GM19463 (cell line): ENCODE data around the gene ADGRF4.

Experiments used
- ATAC-seq: cut with Tn5 transposase; IDR thresholded peaks from one replicate; pipeline ENCODE4 v1.9.1; 2021; ENCODE audit warnings: mild to moderate bottlenecking, moderate library complexity; ENCODE audit not compliant: unreplicated experiment

Gene ADGRF4

DNA sequence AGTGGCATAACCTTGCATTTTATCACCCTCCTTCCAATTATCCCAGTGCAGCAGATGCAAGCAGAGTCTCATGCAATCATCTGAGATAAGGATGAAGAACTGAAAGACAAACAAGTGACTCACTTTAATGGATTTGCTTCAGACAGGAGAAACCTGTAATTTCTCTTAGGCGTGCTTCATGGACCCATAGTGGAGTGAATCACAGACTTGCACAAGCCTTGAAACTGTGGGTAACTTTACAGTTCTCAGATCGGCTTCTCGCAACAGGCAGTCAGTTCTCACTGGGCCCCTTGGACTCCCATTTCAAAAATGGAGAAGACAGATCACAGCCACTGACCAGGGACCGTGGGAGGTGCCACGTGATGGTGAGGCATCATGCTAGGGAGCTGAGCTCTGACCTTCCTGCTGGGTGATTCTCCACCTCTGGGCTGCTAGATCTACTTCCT lies at the start of gene ADGRF4:
ADGRF4 (plus strand) TSS at position 239 of the 446 bp plus-strand sequence. CDS start 8,666 bp downstream, outside the sequence.
- no peak for ATAC-seq

DNA sequence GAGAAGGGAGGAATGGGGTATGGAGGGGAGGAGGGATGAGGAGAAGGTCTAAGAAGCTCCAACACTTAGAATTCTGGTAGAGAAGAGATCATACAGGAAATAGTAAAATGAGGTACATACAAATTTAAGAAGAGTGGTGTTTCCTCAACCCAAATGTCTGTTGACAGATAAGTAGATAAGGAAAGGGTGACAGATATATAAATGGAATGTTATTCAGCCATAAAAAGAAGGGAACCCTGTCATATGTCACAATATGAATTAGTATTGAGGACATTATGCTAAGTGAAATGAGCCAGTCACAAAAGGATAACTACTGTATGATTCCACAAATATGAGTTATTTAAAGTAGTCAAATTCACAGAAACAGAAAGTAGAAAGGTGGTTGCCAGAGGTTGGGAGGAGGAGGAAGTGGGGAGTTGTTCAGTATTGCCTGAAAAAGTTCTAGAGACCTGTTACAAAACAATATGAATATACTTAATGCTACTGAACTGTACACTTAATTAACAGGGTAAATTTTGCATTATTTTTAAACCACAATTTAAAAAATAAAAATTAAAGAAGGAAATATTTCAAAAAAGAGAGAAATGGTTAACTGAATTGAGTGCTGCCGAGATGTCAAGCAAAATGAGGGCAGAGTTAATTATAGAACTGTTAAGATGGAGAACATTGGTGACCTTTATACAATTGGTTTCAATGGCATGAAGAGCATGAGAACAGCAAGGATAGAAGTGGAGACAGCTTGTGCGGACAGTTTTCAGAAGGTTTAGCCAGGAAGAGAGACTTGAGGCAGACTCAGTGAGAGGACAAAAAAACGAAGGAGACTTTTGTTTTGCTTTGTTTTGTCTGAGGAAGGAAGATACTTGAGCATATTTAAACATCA lies 47.6 kb upstream of the ADGRF4 start:
- no peak for ATAC-seq

DNA sequence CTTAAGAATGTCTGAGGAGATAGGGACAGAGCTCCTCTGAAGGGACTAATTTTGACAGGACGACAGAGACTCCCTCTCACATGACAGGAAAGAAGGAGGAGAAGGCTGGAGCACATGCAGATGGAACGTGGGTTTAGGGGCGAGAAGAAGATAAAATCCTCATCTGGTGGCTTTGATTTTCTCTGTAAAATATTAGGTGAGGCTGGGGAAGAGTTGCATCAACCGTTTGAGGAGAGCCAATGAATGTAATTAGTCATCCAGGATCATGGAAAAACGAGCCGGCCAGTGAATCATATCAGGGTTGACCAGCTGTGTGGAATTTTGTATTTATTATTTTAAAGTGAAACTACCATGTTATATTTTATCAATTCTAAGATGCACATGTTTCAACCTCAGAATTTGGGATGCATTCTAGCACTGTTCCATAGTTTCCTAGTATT lies 46.9 kb upstream of the ADGRF4 start:
- no peak for ATAC-seq

DNA sequence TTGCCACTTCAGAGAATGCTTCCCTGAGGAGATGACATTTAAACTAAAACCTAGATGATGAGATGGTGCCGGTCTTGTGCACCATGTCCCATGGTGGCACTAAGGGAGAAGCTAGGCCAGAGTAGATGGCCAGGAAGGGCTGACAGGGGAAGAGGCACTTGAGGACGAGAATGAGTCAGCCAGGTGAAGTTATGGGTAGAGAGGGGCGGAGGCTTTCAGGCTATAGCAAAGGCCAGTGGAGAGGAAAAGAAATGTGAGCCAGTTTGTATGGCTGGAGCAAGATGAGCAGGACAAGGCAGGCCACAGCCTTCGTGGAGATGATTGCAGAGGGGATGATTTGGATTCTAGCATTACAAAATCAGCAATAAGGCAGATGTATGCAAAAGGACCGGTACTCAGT lies 44.7 kb upstream of the ADGRF4 start:
- ATAC-seq: no peak

GRCh38 chr6:47654255-47654654 lies 44.1 kb upstream of the ADGRF4 start:
- no peak for ATAC-seq

GRCh38 chr6:47655719-47656595 lies 42.4 kb upstream of the ADGRF4 start:
- ATAC-seq: no peak

DNA sequence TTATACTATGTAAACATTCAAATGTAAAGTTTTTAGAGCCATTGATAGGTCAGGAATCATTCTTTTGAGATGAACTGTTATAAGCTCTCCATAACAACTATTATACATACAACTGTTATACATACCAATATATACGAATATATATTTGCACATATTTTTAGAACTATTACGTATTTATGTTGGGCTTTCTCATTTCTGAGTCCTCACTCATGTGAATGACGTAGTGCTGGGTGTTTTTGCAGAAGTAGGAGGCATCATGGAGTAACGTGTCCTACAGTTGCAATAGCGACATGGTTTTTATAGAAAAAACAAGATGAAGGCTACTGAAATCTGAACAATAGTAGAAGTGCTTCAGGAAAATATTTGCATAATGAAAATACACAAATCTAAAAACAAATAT lies 36.4 kb upstream of the ADGRF4 start:
- ATAC-seq: no peak

- ATAC-seq: no peak
These were observed 34.7 kb upstream of the ADGRF4 start for GRCh38 chr6:47663462-47664216.

DNA sequence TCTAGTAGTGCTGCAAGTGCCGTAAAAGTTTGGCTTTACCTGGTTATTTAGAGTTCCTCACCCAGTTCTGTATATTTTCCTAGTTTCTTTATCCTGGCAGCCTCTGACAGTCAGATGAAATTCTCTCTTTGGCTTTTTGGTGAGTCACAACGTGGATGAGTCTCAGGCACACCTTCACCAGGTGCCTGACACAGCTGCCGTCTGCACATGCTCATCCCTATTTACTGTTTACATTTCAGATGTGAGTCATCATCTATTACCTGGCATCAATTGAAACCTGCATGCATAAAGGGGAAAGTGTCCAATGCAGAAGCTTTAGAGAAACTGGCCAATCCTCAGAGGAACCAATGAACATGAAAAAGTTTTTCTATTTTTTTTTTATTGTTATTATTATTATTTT lies 33.3 kb upstream of the ADGRF4 start:
- no peak for ATAC-seq

GRCh38 chr6:47669684-47670513 lies 28.5 kb upstream of the ADGRF4 start:
- no peak for ATAC-seq

GRCh38 chr6:47670851-47671250 lies 27.5 kb upstream of the ADGRF4 start:
- ATAC-seq: no peak

GRCh38 chr6:47671777-47672176 lies 26.6 kb upstream of the ADGRF4 start:
- no peak for ATAC-seq

DNA sequence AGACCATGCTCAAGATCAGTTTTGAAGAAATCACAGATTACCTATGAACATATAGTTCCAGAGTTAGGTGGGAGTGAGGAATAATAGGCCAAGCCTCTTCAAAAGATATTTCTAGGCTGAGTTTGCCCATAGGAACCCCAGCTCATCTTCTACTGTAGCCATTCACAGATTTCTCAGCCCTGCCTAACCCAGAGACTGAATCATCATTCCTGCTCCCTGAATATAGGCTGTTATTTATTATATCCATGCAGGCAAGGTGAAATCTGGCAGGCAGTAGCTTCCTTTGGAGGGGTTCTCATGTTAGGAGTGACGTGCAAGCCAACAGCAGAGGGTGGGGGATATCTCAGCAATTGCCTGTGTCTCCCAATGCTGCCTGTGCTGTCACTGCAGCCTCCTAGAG lies 25.6 kb upstream of the ADGRF4 start:
- no peak for ATAC-seq

- ATAC-seq: no peak
These were observed 23.7 kb upstream of the ADGRF4 start for GRCh38 chr6:47674673-47675072.

DNA sequence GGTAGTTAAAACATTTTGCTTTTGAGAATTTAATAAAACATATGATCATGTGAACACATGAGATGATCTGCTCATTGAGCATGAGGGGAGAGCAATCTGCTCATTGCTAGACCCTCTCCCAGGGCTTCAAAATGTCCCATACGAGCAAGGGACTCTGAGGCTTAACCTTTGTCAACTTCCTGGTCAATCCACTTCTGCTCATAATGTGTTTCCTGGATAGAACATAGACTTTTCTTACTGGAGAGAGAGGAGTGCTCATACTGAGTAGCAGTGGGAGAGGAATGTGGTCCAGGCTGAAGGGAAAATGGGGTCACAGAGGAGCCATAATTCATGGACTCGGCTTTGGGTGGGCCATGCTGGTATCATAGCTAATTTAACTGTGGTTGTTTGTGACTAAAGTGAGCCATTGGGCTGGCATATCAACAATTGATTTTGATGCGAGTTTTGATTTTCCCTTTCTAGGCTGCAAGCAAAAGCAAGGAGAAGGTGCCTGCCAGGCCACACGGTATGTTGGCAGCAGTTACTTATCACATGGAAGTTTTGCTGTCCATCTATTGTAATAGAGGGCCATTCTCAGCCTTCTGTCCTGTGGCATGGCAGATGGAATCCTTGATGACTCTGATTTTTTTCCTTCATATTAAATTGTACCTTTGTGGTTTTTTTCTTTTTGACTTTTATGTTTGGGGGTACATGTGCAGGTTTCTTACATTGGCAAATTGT lies 20.8 kb upstream of the ADGRF4 start:
- no peak for ATAC-seq

DNA sequence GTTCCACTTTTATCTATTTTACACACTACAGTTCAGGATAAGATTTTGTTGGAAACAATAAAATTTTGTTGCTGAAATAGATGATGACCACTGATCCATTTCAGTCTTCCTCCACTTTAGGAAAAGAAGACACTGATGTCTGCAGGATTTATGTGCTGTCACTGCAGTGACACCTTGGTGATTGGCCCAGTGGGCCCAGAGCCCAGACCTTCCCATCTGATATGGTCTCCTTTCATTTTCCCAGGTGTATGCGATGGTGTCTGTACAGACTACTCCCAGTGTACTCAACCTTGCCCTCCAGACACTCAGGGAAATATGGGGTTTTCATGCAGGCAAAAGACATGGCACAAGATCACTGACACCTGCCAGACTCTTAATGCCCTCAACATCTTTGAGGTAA lies 19.6 kb upstream of the ADGRF4 start:
- no peak for ATAC-seq

- no peak for ATAC-seq
These were observed 19.0 kb upstream of the ADGRF4 start for GRCh38 chr6:47679322-47679906.

DNA sequence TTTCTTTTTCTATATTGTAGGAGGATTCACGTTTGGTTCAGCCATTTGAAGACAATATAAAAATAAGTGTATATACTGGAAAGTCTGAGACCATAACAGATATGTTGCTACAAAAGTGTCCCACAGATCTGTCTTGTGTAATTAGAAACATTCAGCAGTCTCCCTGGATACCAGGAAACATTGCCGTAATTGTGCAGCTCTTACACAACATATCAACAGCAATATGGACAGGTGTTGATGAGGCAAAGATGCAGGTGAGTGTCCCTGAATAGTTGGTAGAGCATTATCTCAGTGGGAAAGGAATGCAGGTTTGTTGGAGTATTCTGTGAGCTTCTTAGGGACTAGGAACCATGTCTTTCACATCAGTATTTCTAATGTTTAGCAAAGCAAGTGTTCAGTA lies 18.3 kb upstream of the ADGRF4 start:
- no peak for ATAC-seq

GRCh38 chr6:47680724-47681123 lies 17.7 kb upstream of the ADGRF4 start:
- no peak for ATAC-seq
